ENCODE data around the gene ADCY6.

GRCh38 chr12:48773686-48774085 lies 15.2 kb downstream of the ADCY6 start:
- no peak for TF ChIP-seq POLR2A (IDR thresholded peaks at IDR 0.05; ENCODE audit: low read depth, low read length)
- no peak for TF ChIP-seq EZH2 (IDR thresholded peaks at IDR 0.05; ENCODE audit: borderline replicate concordance, low read depth, low read length, severe bottlenecking)
- TF ChIP-seq CTCF (IDR thresholded peaks at IDR 0.05; ENCODE audit: extremely low read depth in 1 of 2, insufficient read depth in 1 of 2, low read depth in 1 of 2, low read length in 2 of 2), result no peak
